Measurements from ENCODE around the gene PRRT2.

PRRT2 gene

DNA sequence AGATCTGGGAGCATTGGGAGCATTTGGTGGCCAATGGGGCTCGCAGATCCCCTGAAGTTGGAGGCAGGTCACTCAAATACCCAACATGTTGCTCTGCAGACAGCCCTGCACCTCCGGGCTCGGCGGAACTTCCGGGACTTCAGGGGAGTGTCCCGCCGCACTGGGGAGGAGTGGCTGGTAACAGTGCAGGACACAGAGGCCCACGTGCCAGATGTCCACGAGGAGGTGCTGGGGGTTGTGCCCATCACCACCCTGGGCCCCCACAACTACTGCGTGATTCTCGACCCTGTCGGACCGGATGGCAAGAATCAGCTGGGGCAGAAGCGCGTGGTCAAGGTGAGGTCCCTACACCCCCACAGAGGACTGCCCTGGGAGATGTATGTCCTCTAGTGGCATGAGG lies 24.6 kb downstream of the PRRT2 start:
- H3K4me3 ChIP-seq (ENCODE audit: low read depth, low read length), result no peak overlapping the region
- DNase-seq (ENCODE audit: low read depth, low spot score), result no peak
- TF ChIP-seq, protein P1, sequence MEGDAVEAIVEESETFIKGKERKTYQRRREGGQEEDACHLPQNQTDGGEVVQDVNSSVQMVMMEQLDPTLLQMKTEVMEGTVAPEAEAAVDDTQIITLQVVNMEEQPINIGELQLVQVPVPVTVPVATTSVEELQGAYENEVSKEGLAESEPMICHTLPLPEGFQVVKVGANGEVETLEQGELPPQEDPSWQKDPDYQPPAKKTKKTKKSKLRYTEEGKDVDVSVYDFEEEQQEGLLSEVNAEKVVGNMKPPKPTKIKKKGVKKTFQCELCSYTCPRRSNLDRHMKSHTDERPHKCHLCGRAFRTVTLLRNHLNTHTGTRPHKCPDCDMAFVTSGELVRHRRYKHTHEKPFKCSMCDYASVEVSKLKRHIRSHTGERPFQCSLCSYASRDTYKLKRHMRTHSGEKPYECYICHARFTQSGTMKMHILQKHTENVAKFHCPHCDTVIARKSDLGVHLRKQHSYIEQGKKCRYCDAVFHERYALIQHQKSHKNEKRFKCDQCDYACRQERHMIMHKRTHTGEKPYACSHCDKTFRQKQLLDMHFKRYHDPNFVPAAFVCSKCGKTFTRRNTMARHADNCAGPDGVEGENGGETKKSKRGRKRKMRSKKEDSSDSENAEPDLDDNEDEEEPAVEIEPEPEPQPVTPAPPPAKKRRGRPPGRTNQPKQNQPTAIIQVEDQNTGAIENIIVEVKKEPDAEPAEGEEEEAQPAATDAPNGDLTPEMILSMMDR (IDR thresholded peaks at IDR 0.05; ENCODE audit: low read depth, low read length), result no peak
- in situ Hi-C loops (cut with HindIII; ENCODE audit: low sequenced_read_pairs), result no loop called here

DNA sequence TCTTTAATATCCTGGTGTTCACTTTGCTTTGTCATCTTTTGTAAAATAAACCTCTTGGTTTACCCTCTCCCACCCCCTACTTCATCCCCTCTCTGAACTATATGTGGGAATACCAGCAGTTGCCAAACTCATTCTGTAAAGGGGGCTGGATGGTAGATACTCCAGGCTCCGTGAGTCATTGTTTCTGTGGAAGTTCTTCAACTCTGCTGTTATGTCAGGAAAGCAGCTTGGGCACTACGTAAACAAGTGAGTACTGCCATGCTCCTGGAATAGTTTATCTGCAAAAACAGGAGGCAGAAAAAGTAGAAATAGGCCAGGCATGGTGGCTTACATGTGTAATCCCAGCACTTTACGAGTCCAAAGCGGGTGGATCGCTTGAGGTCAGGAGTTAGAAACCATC lies 25.8 kb downstream of the PRRT2 start:
- DNase-seq (ENCODE audit: low read depth, low spot score), result no peak
- in situ Hi-C loops (cut with HindIII; ENCODE audit: low sequenced_read_pairs), result no loop called here
- TF ChIP-seq, protein P1 (IDR thresholded peaks at IDR 0.05; ENCODE audit: low read depth, low read length), result no peak
- H3K4me3 ChIP-seq (ENCODE audit: low read depth, low read length), result no peak overlapping the region

DNA sequence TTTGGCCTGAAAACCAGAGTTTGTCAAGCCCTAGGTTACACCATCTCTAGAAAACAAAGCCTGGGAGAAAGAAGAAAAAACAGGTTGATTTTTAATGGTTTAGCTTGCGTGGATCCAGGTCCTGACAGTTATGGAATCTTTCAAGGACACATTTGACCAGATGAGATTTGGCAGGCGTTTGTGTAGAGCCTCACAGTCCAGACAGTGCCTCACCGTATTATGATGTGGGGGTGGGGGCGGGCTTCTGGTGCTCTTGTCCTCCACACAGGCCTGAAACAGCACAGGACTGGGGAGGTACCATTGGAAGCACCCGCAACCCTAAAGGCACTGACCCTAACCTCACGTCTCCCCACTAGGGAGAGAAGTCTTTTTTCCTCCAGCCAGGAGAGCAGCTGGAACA lies 27.8 kb downstream of the PRRT2 start:
- in situ Hi-C loops (cut with HindIII; ENCODE audit: low sequenced_read_pairs), result no loop called here
- no peak for DNase-seq (ENCODE audit: low read depth, low spot score)
- TF ChIP-seq, protein P1 (IDR thresholded peaks at IDR 0.05; ENCODE audit: low read depth, low read length), result no peak
- H3K4me3 ChIP-seq (ENCODE audit: low read depth, low read length), result no peak overlapping the region

DNA sequence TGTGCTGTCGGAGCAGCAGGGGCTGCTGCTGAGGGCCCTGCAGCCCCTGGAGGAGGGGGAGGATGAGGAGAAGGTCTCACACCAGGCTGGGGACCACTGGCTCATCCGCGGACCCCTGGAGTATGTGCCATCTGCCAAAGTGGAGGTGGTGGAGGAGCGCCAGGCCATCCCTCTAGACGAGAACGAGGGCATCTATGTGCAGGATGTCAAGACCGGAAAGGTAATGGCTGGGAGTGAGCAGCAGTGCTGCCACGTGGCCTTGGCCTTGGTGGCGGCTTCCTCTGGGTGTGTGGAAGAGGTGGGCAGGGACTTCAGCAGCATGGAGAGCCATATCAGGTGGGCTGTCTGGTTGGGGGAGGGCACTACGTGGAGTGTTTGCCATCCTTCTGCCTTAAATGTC lies 28.2 kb downstream of the PRRT2 start:
- H3K4me3 ChIP-seq (ENCODE audit: low read depth, low read length), result no peak overlapping the region
- TF ChIP-seq, protein P1 (IDR thresholded peaks at IDR 0.05; ENCODE audit: low read depth, low read length), result no peak
- in situ Hi-C loops (cut with HindIII; ENCODE audit: low sequenced_read_pairs), result no loop called here
- no peak for DNase-seq (ENCODE audit: low read depth, low spot score)

DNA sequence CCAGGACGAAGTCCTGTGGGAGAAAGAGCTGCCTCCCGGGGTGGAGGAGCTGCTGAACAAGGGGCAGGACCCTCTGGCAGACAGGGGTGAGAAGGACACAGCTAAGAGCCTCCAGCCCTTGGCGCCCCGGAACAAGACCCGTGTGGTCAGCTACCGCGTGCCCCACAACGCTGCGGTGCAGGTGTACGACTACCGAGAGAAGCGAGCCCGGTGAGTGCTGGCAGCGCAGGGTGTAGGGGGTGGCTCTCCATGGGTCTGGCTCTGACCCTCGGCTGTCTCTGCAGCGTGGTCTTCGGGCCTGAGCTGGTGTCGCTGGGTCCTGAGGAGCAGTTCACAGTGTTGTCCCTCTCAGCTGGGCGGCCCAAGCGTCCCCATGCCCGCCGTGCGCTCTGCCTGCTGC lies 29.6 kb downstream of the PRRT2 start:
- TF ChIP-seq, protein P1 (IDR thresholded peaks at IDR 0.05; ENCODE audit: low read depth, low read length), result no peak
- no peak overlapping the region for H3K4me3 ChIP-seq (ENCODE audit: low read depth, low read length)
- in situ Hi-C loops (cut with HindIII; ENCODE audit: low sequenced_read_pairs), result no loop called here
- no peak for DNase-seq (ENCODE audit: low read depth, low spot score)

DNA sequence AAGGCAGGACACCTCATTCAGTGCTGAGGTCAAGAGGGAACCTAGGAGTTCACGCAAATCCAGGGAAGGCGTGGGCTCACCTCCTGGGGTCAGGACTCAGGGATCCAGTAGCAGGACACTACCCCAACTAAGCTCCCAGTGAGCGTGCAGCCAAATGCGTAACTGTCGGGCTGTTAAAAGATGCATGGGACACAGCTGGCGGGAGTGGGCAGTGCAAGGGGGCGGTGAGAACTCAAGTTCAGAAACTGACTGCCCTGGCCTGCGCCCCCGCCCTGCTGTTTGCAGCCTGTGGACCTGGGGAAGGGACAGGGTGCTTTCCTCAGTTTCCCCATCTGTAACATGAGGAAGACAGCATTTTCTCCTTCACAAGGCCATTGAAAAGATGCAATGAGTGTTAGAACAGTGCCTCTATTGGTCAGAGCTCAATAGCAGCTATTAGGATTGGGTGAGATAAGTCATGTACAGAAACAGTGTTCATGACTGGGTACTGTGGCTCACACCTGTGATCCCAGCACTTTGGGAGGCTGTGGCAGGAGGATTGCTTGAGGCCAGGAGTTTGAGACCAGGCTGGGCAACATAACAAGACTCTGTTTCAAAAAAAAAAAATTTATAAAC lies 30.8 kb downstream of the PRRT2 start:
- DNase-seq (ENCODE audit: low read depth, low spot score), result no peak
- TF ChIP-seq, protein P1 (IDR thresholded peaks at IDR 0.05; ENCODE audit: low read depth, low read length), result no peak
- in situ Hi-C loops (cut with HindIII; ENCODE audit: low sequenced_read_pairs), result no loop called here
- H3K4me3 ChIP-seq (ENCODE audit: low read depth, low read length), result no peak overlapping the region

DNA sequence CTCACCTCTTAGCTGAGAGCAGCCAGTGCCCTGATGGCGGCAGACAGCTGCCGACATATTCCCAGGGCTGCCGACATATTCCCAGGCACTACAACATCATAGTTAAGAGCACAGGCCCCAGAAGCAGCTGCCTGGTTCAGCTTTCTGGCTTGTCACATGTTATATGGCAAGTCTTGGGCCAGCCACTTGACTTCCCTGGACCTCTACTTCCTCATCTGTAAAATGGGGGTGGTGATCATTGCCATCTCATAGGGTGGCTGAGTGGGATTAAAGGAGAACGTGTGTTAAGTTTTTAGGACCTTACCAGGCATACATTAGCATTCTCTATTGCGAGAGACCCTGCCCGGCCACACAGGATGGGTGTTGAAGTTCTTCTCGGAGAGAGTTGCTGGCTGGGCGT lies 31.9 kb downstream of the PRRT2 start:
- TF ChIP-seq, protein P1 (IDR thresholded peaks at IDR 0.05; ENCODE audit: low read depth, low read length), result no peak
- no peak overlapping the region for H3K4me3 ChIP-seq (ENCODE audit: low read depth, low read length)
- in situ Hi-C loops (cut with HindIII; ENCODE audit: low sequenced_read_pairs), result no loop called here
- no peak for DNase-seq (ENCODE audit: low read depth, low spot score)

Measured in astrocyte of the spinal cord (primary cell).